Amniotic epithelial cell (primary cell): ENCODE measurements around the gene CACNA1D.
"Not testable (repeated sequence)": the region's sequence is repeated elsewhere in the genome, so short reads cannot be mapped to it uniquely, and the experiment has no call there.

ENCODE experiments used
- DNase-seq: peaks from one replicate; pipeline ENCODE4 v3.0.0-alpha.2; 2010; ENCODE audit warnings: low read depth

The CACNA1D gene

DNA sequence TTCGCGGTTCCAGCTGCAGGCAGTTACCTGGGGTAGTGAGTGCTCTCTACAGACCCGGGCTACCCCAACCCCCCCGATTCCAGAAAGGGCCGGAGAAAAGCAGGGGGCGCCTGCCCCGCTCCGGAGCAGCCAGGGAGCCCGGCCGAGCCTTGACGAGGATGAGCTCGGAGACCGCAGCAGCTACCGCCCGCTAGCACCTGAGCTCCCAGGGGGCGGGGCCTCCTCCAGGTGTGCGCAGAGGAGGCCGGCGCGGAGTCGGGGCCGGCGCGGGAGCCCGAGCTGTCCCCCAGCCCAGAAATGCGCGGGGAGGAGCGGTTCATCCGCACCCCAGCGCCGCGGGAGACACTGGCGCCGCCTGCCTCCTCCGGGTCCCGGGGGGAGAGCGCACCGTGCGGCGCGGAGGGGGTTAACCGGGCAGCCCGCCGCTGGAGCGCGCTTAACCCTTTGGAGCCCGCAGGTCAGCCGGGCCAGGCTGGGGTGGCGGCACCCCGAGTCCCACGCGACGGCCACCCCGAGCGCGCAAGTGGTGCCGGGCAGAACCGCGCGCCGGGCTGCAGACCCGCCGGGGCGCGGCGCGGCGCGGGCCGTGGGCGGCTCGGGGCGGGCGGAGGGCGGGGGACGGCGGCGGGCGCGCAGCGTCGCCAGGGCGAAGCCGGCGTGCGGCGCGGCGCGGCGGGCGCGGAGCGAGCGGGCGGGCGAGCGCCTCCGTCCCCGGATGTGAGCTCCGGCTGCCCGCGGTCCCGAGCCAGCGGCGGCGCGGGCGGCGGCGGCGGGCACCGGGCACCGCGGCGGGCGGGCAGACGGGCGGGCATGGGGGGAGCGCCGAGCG lies at the start of gene CACNA1D:
TSS of gene CACNA1D (plus strand) at position 649 of the 829 bp plus-strand sequence. CDS start 556 bp downstream, outside the sequence.
- no peak for DNase-seq

DNA sequence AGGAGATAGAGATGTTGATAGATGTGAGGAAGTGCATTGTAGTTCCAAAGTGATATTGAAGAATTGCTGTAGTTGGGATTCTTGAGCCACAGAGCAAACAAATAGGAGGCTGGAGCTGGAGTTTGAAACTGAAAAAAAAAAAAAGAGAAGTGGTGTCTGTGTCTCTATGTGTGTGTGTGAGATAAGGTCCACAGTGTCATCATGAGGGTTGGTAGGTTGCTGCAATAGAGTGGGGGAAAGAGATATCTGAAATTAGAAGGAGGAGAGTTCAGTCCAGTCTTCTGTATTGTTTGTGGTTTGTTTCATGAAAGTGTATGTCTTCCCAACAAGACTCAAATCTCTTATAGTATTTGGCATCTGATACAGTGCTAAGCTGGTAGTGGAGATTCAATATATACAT lies 37.3 kb upstream of the CACNA1D start:
- DNase-seq, result no peak

DNA sequence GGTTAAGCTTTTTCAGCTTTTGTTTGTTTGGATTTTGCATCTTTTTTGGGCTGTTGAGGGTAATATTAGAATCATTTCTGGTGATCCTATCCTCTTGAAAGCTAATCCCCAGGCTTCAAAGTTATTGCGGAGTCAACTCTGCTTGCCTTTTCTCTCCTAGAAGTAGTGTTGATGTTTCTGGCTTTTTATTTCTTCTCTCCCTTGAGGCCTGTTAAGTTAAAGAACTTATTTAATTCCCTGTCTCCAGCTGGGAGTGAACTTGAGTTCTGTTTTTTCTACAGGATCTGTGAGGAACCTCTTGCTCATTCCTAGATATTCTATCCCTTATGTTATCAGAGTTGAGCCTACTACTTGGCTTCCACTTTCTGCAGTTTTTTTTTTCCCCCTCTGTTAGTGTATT lies 34.1 kb upstream of the CACNA1D start:
- DNase-seq, result no peak

DNA sequence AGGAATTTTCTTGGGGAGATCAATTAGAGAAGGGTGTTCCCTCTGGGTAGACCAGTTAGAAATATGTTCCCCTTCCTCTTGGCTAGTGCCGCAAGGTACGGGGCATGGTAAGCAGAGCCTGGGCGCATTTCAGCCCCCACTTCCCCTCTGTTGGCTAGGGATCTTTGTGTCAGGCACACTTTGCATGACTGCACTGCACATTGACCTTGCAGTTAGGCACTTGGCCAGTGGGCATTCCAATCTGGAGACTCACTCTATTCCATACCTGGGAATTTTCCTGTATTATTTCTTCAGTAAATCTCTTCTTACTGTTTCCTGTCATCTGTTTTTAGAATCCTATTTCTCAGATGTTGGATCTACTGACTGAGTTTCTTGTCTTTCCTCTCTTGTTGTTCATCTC lies 30.0 kb upstream of the CACNA1D start:
- peak; percentile 1 for DNase-seq

DNA sequence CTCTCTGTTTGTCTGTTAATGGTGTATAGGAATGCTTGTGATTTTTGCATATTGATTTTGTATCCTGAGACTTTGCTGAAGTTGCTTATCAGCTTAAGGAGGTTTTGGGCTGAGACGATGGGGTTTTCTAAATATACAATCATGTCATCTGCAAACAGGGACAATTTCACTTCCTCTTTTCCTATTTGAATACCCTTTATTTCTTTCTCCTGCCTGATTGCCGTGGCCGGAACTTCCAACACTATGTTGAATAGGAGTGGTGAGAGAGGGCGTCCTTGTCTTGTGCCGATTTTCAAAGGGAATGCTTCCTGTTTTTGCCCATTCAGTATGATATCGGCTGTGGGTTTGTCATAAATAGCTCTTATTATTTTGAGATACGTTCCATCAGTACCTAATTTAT lies 24.7 kb upstream of the CACNA1D start:
- not testable (repeated sequence) for DNase-seq

DNA sequence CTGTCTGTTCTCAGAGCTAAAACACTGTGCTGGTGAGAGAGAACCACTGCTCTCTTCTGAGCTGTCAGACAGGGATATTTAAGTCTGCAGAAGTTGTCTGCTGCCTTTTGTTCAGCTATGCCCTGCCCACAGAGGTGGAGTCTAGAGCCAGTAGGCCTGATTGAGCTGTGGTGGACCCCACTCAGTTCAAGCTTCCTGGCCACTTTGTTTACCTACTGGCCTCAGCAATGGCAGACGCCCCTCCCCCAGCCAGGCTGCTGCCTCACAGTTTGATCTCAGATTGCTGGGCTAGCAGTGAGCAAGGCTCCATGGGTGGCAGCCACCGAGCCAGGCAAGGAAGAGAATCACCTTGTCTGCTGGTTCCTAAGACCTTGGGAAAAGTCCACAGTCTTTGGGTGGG lies 21.0 kb upstream of the CACNA1D start:
- no peak for DNase-seq

DNA sequence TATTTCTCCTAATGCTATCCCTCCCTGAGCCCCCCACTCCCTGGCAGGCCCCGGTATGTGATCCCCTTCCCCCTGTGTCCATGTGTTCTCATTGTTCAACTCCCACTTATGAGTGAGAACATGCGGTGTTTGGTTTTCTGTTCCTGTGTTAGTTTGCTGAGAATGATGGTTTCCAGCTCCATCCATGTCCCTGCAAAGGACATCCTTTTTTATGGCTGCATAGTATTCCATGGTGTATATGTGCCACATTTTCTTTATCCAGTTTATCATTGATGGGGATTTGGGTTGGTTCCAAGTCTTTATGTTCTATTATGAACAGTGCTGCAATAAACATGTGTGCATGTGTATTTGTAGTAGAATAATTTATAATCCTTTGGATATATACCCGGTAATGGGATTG lies 18.0 kb upstream of the CACNA1D start:
- DNase-seq, result not testable (repeated sequence)

DNA sequence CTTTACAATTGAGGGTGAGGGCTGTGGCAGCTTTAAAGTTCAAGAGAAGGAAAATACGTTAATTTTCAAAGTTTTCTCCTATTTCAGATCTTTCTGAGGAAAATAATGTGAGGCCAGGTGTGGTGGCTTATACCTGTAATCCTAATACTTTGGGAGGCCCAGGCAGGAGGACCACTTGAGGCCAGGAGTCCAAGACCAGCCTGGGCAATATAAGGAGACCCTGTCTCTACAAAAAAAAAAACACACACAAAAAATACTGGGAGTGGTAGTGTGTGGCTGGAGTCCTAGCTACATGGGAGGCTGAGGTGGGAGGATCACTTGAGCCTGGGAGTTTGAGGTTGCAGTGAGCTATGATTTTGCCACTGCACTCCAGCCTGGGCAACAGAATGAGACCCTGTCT lies 16.7 kb upstream of the CACNA1D start:
- not testable (repeated sequence) for DNase-seq

DNA sequence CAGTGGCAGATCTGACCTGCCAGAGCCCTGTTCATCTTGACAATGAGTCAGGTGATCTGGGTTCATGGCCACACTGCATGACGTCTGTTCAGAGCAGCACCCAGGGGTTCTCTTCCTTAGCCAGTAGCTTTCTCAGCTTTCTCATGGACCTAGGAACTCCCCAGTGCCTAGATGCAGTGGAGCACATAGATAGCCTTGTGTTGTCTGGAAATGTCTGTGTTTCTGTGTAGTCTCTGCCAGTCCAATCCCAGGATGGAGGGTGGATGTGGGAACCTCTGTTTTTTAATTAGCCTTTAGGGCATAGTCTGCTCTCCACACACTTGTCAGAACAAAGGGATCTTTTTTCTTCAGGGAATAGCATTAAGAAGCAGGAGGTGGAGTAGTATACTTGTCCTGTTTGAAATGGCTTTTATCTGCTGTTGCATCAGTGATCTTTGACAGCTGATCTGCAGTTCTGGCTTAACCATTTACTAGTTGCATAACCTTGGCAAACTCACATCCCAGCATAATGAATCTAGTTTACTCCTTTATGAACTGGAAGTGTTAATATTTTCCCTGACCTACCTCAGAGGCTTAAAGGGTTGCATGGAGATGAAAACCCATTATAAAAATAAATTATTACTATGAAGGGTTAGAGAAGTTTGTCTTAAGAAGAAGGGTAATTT lies 16.1 kb upstream of the CACNA1D start:
- DNase-seq, result no peak

DNA sequence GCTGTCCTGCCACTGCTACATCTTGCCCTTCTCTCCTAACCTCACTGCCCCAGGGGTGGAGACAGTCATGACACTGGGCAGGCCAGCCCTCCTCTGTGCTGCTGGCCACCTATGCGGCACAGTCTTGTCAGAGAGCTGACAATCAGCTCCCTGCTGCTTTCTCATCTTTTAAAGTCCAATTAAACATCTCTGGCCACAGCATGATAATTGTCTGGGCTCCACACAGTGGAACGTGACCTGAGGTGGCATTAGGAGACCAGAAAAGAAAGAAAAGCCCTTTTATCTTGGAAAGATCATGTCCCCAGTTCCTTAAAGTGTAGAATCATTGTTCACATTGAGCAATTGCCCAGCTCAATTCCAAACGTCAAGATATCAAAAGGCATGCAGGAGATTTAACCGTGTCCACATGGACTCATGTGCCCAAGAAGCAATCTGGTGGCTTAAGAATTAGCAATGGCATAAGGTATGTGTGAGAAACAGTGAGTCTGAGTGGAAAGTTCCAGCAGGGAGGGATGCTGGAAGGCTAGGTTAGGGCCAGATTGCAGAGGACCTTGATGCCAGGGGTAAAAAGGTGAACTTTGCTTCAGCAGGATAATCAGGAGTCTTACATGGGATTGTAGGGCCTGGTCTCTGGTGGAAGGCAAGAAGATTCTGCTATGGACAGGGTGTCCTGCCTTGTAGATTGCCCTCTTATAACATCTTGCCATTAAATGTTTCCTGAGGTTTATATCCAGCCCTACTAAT lies 15.3 kb upstream of the CACNA1D start:
- no peak for DNase-seq

DNA sequence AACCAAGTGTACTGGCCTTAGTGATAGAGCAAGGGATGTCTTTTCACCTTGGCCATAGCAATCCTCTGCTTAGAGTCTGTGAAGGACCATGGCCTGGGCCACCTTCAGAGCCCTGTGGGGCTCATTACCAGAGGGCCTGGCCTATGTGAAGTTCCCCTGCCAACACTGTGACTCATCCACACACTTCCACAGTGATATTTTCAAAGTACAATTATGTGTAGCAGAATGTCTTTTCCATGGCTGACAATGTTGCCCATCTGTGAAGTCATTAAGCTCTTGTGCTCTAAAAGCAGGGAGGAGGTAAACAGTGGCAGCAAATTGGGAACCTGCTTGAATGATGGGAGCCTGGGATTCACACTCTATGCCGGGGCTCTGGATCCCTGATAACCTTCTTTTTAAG lies 12.2 kb upstream of the CACNA1D start:
- DNase-seq, result no peak

DNA sequence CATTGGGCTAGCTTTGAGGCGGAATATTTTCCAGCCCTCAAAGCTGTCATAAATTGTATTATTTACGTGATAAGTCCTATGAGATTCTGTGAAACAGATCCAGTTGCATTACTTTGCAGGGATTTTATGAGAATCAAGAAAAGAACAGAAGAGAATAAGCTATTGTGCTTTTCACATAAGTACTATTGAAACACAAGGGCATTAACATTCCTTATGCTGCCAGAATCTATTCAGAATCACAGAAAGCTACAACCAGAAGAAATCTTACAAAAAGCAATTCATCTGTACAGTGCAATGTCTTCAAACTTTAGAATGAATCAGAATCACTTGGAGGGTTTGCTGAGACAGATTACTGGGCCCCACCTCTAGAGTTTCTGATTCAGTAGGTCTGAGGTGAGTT lies 10.6 kb upstream of the CACNA1D start:
- DNase-seq, result no peak

DNA sequence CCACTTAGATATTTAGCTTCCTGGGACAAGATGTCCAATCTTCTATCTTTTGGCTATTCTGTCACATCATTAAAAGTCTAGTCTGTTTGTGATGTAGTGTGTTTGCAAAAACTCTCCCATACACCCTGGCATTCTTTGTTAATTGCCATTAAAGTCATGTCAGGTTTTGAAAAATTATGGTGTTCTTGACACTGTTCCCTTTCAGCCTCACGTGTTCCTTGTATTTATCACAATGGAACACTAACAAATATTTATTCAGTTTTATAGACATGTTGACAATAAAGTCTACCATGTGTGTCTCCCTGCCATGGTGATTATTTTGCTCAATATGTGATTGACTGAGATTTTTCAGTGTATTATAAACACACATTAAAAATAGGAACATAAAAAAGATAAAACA lies 9.4 kb upstream of the CACNA1D start:
- DNase-seq, result no peak

DNA sequence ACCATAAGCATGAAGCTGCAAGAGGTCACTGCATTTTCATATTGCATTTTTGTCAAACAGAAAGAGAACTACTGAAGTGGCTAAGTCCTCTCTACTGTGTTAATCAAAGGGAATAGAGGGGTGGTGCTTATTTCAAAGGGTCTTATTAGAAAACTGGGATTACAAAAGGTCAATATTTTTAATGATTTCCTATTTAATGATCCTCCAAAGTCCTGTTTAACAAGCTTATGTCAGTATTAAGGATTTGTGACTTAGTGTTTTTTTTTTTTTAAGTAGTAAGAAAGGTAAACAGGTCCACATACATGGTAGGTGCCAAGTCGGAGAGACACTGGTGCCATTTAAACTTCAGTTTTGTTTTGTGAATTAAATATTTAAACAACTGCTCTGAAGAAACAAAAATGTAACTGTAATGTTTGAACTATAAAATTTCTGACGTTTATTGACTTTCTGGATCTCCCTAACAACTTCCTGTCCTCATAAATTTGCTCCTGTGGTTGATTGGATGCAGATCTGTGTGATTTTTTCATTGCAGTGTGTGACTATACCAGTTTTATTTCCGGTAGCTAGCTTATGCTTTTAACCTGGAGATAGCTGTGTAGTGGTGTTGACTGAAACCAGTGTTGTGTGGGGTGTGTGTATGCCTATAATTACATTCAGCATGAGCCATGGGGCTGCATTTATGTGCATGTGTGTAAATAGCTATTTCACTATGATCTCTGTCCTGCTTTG lies 8.6 kb upstream of the CACNA1D start:
- DNase-seq, result no peak

DNA sequence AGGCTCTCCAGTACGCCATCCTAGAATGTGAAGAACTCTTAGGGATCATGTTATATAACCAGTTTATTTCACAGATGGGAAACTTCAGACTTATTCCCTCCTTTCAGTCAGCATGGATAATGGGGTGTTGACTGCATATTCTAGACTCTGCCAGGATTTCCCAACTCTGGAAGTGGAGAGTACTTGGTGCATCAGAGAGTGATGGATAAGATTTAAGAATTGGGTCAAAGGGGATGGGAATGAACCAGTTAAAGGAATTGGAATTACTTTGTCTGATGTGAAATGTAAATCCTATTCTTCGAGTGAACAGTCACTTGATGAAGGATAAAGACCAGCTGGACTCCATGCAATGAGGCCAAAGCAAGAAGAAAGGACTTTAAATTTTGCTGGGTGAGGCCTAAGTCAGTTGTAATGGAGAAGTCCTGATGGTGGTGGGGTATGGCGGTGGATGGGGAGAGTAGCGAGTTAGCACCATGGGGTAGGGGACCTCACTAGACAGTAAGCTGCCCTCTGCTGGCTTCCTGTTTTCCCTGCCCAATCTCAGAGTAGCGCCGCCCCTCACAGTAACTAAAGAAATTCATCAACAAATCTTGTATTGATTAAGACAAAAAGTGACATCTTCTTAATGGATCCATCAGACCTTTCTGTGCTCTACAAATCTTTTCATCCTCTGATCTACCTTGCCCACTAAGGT lies 7.3 kb upstream of the CACNA1D start:
- DNase-seq, result no peak

DNA sequence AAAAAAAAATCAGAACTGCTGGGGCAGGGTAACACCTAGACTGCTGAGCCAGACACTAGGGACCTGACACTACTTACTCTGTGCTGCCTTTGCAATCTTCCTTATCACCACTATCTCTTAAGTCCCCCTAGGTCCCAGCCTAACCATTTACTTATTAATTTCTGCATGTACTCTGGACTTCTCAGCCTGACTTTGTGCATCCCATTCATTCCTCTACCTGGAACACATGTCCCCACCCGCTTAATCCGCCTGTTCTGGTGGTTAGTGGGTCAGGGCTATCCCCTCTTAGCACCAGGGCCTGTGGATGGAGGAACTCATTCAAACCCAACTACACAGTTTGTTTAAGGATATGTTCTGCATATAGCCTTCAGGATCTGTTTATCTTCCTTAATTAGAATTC lies 5.0 kb upstream of the CACNA1D start:
- no peak for DNase-seq

DNA sequence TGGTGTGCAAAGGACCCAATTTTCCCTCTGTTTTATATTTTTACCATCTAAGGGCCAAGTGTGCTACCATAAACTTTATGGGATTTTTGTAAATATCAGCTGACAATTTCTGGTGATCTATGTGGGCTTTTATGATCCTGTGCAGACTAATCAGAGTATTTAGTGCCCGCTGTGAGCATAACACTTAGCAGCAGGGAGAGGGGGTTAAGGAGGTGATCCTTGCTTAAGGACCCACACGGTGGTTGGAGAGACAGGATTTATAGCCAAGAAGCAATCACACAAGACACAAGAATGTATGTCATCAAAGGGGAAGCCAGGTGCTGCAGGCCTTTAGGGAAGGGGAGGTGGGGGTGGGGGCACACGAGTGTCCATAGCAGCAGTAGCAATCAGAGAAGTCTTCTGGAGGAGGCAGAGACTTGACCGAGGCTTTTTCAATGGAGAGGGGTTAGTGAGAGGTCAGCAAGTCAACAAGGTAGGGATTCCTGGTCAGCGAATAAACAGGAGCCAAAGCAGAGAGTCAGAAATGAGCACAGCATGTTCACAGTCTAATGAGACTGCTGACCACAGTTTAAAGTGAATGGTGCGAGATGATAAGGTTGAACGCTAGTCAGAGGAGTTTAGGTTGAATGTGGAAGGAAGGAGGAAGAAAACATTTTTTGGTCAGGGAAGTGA lies 4.5 kb upstream of the CACNA1D start:
- DNase-seq, result no peak

DNA sequence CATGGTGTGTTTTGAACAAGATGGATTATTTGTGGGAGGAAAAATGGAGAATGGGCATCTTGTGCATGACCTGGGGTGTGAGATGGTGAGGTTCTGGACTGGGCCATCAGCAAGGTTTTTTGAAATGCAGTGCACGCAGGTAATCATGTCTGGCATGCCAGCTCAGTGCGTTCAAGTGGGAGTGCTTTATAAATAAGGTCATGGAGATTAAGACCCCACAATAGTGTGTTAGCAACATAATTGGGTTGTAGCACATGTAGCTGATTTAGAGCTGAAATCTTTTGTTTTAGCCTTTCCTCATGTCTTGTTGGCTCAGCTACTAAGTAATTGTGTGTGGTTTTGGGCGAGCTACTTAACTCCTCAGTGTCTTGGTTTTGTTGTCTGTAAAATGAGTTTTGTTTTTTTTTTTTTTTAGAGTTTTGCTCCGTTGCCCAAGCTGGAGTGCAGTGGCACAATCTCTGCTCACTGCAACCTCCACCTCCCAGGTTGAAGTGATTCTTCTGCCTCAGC lies 3.9 kb upstream of the CACNA1D start:
- no peak for DNase-seq

DNA sequence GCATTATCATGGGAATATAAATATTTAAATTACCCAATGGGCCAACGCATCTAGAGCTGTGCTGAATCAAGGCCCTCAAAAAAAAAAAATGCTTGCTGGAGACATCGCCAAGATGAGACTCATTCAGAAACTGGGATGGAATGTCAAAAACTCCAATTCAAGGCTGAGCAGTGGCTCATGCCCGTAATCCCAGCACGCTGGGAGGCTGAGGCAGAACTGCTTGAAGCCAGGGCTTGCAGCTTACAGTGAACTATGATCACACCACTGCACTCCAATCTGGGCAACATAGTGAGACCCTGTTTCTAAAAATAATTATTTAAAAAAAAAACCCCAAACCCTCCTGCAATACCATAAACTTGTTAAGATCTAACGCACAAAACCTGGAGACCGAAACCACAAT lies 3.1 kb upstream of the CACNA1D start:
- DNase-seq, result no peak

DNA sequence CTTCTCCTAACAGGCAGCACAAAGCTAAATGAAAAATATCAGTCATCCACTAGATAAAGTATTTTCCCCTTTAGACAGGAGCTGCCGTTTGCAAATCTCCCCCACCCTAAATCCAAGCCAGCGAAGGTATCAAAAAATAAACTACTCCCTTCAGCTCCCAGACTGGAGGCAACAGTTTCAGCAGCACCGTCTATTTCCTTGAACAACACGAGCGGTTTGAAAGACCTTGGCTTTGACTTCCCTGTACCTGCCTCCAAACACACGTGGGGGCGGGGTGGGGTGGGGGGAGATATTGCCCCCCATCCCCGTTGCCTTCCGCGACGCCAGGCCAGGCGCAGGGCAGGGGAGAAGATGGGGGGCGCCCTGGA lies 832 bp upstream of the CACNA1D start:
- no peak for DNase-seq

DNA sequence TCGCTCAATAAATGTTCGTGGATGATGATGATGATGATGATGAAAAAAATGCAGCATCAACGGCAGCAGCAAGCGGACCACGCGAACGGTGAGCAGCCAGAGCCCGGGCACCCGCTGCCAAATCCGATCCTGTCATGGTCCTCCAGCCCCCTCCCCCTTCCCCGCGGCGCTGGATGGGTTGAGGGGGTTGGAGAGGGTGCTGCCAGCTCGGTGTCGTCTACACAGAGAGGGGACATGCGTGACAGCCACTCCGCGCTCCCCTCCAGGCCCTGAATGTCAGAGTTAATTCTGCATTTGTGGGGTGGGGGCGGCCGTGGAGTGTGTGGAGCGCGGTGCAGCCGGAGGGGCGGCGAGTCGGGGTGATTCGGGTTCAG lies 722 bp downstream of the CACNA1D start:
- no peak for DNase-seq
